Epithelial cell of prostate (primary cell): ENCODE measurements around the gene THEM5.
A peak's percentile ranks its signal among the peaks of the same experiment; 100 is the strongest.

Experiments
- DNase-seq: peaks from one replicate; pipeline ENCODE4 v3.0.0-alpha.2; 2011; ENCODE audit warnings: low read depth, low spot score
- H3K27ac ChIP-seq: fragments of 450-650 bp; 2 replicates; pipeline ENCODE4 v1.5.1; 2017; ENCODE audit warnings: mild to moderate bottlenecking

THEM5 gene

GRCh38 chr1:151843398-151843797 is 10.1 kb downstream of the THEM5 start:
- DNase-seq, result no peak
- H3K27ac ChIP-seq, result no peak overlapping the region

- H3K27ac ChIP-seq, result peak overlapping the region; percentile 86
- DNase-seq, result no peak
Measured at GRCh38 chr1:151841141-151841540, 12.4 kb downstream of the THEM5 start.

GRCh38 chr1:151840421-151840820 is 13.1 kb downstream of the THEM5 start:
- no peak for DNase-seq
- peak overlapping the region; percentile 86 for H3K27ac ChIP-seq

- no peak for DNase-seq
- peak within 1 kb of the TSS; percentile 86 for H3K27ac ChIP-seq
Measured at GRCh38 chr1:151839457-151840403, 13.8 kb downstream of the THEM5 start, which contains the start of gene C2CD4D. C2CD4D (minus strand) TSS chr1:151839820; CDS start chr1:151838989, 831 bp downstream.

GRCh38 chr1:151839082-151839412 is 14.5 kb downstream of the THEM5 start:
- H3K27ac ChIP-seq, result peak overlapping the region; percentile 86
- DNase-seq, result no peak

GRCh38 chr1:151838222-151839081 is 15.1 kb downstream of the THEM5 start:
- H3K27ac ChIP-seq, result peak overlapping the region; percentile 80
- no peak for DNase-seq

GRCh38 chr1:151837884-151838221 is 15.7 kb downstream of the THEM5 start:
- no peak for DNase-seq
- H3K27ac ChIP-seq, result peak overlapping the region; percentile 80

GRCh38 chr1:151837197-151837596 is 16.3 kb downstream of the THEM5 start:
- peak overlapping the region; percentile 80 for H3K27ac ChIP-seq
- no peak for DNase-seq

GRCh38 chr1:151835596-151835995 is 17.9 kb downstream of the THEM5 start:
- H3K27ac ChIP-seq, result no peak overlapping the region
- no peak for DNase-seq

GRCh38 chr1:151834239-151834638 is 19.3 kb downstream of the THEM5 start:
- no peak for DNase-seq
- no peak overlapping the region for H3K27ac ChIP-seq

GRCh38 chr1:151833172-151833900 is 20.2 kb downstream of the THEM5 start:
- no peak for DNase-seq
- H3K27ac ChIP-seq, result no peak overlapping the region

GRCh38 chr1:151832318-151832980 is 21.1 kb downstream of the THEM5 start:
- H3K27ac ChIP-seq, result no peak overlapping the region
- DNase-seq, result no peak

GRCh38 chr1:151831605-151832004 is 21.9 kb downstream of the THEM5 start, which contains the start of gene RORC:
RORC (minus strand) TSS chr1:151831802; CDS start chr1:151831764, 38 bp downstream.
- DNase-seq, result no peak
- no peak within 1 kb of the TSS for H3K27ac ChIP-seq

GRCh38 chr1:151831256-151831591 is 22.3 kb downstream of the THEM5 start:
- no peak for DNase-seq
- H3K27ac ChIP-seq, result no peak overlapping the region

GRCh38 chr1:151830055-151830454 is 23.5 kb downstream of the THEM5 start:
- no peak overlapping the region for H3K27ac ChIP-seq
- no peak for DNase-seq

GRCh38 chr1:151829352-151830046 is 24.0 kb downstream of the THEM5 start:
- H3K27ac ChIP-seq, result no peak overlapping the region
- no peak for DNase-seq

GRCh38 chr1:151828921-151829320 is 24.6 kb downstream of the THEM5 start:
- H3K27ac ChIP-seq, result no peak overlapping the region
- DNase-seq, result no peak

GRCh38 chr1:151827853-151828252 is 25.7 kb downstream of the THEM5 start:
- H3K27ac ChIP-seq, result no peak overlapping the region
- no peak for DNase-seq
